ENCODE measurements around the gene MAN1A2.

DNA sequence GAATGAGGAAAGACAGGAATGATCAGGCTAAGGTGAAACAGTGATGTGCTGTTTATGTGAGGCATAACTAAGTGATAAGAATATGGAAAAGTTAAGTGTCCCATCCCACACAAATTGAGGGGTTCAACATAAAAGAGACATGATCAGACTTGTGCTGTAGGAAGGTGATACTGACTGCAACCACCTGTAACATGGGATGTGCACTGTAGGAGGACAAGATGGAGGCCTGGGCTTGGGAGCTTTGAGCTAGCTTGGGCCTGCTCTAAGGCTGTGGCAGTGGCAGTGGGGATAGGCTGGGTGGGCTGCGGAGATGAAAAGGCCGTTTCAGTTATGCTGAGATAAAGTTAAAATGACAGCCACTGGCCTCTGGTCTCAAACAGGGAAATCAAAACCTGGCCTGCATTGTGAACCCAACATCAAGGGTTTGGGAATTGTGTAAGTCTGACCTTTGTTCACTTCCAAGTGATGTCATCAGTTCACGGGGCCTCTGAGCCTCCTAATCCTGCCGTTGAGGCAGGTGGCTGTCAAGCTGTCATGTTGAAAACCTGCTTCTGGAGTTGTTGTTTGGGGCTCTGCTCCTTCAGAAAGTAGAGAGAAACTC lies 177.4 kb downstream of the MAN1A2 start:
- TF ChIP-seq, protein P1, sequence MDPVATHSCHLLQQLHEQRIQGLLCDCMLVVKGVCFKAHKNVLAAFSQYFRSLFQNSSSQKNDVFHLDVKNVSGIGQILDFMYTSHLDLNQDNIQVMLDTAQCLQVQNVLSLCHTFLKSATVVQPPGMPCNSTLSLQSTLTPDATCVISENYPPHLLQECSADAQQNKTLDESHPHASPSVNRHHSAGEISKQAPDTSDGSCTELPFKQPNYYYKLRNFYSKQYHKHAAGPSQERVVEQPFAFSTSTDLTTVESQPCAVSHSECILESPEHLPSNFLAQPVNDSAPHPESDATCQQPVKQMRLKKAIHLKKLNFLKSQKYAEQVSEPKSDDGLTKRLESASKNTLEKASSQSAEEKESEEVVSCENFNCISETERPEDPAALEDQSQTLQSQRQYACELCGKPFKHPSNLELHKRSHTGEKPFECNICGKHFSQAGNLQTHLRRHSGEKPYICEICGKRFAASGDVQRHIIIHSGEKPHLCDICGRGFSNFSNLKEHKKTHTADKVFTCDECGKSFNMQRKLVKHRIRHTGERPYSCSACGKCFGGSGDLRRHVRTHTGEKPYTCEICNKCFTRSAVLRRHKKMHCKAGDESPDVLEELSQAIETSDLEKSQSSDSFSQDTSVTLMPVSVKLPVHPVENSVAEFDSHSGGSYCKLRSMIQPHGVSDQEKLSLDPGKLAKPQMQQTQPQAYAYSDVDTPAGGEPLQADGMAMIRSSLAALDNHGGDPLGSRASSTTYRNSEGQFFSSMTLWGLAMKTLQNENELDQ (tag by site-specific recombination; IDR thresholded peaks at IDR 0.05; ENCODE audit: low read depth) = no peak
- TF ChIP-seq, protein P2, sequence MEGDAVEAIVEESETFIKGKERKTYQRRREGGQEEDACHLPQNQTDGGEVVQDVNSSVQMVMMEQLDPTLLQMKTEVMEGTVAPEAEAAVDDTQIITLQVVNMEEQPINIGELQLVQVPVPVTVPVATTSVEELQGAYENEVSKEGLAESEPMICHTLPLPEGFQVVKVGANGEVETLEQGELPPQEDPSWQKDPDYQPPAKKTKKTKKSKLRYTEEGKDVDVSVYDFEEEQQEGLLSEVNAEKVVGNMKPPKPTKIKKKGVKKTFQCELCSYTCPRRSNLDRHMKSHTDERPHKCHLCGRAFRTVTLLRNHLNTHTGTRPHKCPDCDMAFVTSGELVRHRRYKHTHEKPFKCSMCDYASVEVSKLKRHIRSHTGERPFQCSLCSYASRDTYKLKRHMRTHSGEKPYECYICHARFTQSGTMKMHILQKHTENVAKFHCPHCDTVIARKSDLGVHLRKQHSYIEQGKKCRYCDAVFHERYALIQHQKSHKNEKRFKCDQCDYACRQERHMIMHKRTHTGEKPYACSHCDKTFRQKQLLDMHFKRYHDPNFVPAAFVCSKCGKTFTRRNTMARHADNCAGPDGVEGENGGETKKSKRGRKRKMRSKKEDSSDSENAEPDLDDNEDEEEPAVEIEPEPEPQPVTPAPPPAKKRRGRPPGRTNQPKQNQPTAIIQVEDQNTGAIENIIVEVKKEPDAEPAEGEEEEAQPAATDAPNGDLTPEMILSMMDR (tag by site-specific recombination; IDR thresholded peaks at IDR 0.05) = no peak
- TF ChIP-seq ZNF138 (tag by site-specific recombination; IDR thresholded peaks at IDR 0.05; ENCODE audit: borderline replicate concordance) (no peak), ZNF174 (tag by site-specific recombination; IDR thresholded peaks at IDR 0.05) (no peak)
